Measurements from ENCODE around the gene SLC66A1.

The SLC66A1 gene

GRCh38 chr1:19342894-19343616 is 30.9 kb downstream of the SLC66A1 start:
- no peak for DNase-seq (ENCODE audit: low read depth)

GRCh38 chr1:19343617-19344350 is 31.7 kb downstream of the SLC66A1 start:
- no peak for DNase-seq (ENCODE audit: low read depth)

DNA sequence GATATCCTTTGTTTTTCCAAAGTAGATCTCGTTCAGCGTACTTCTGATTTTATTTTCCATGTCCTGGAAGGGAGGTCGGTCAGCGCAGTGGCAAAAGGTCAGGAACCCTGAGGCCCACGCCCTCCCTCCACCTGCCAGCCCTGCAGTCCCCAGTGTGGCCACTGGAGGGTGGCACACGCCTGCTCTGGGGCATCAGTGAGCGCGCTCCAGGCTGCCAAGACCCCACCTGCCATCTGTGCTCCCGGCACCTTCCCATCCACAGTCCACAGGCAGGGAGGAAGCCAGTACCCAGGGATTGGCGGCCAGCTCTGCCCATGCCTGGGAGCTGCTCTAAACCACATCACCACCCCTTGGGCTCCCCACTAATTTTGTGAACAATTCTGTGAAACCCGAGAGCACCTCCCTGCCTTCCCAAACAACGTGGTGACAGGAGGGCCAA is 32.3 kb downstream of the SLC66A1 start:
- DNase-seq (ENCODE audit: low read depth), result peak; percentile 28

- DNase-seq (ENCODE audit: low read depth), result no peak
These were observed 32.7 kb downstream of the SLC66A1 start for GRCh38 chr1:19344831-19345230.

GRCh38 chr1:19345391-19345790 is 33.3 kb downstream of the SLC66A1 start:
- no peak for DNase-seq (ENCODE audit: low read depth)

- no peak for DNase-seq (ENCODE audit: low read depth)
These were observed 33.9 kb downstream of the SLC66A1 start for GRCh38 chr1:19346026-19346425.

GRCh38 chr1:19347533-19348172 is 35.5 kb downstream of the SLC66A1 start:
- no peak for DNase-seq (ENCODE audit: low read depth)

DNA sequence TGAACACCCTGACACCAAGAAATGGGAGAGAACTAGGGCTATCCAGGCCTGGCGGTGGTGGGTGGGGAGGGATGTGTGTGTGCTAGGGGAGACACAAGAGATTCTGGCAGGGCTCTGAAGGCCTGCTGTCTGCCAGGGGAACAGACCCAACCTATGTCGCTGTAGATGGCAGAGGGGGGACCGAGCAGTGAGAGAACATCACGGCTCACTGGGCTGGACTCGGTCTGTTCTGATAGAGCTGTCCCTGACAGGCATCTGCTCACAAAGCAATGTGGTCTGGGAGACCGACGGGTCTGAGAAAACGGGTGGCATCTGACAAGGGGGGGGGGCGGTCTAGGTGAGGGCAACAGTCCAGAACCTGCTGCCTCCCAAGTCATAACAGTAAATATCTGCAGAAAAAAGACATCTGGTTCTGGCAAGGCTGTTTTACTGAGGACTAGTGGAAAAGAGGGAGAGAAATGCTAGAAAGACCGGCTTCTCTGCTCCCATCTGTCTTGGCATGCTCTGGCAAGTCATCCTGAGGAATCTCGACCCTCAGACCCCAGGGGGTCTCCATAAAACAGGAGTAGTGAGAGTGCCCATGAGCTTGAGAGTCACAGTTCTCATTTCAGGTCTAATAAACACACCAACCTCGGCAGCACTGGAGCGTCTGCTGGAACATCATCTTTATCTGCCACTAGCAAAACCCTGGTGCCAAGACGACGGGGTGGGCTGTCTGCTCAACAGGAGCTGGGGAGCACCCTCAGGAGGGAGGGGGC is 36.5 kb downstream of the SLC66A1 start:
- no peak for DNase-seq (ENCODE audit: low read depth)

DNA sequence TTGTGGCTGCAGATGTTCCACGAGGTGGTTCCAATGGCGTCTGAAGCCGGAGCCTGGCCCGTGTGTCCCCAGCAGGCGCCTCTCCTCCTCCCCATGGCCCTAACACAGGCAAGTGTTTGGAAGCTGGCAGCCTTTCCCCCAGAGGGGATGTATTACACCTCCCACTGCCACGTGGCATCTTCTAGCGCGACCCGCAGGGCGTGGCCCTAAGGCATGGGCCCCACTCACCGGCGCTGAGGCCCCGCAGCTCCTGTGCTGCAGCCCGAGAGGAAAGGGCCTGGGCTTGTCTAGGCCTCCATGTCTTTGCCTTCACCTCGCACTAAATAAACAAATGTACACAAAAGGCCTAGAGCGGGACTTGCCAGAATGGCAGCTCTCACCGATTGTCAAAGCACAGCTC is 37.9 kb downstream of the SLC66A1 start:
- no peak for DNase-seq (ENCODE audit: low read depth)

DNA sequence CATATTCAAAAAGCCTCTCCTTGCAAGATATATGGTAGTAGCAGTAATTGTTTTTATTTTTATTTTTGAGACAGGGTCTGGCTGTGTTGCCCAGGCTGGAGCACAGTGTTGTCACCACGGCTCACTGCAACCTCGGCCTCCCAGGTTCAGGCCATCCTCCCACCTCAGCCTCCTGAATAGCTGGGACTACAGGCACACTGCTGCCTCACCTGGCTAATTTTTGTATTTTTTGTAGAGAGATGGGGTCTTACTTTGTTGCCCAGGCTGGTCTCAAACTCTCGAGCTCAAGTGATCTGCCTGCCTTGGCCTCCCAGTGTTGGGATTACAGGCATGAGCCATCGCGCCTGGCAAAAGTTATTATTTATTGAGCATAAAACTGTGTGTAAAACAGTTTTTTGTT is 38.4 kb downstream of the SLC66A1 start:
- DNase-seq (ENCODE audit: low read depth), result no peak

- no peak for DNase-seq (ENCODE audit: low read depth)
These were observed 39.7 kb downstream of the SLC66A1 start for GRCh38 chr1:19351873-19352272.

- no peak for DNase-seq (ENCODE audit: low read depth)
These were observed 40.7 kb downstream of the SLC66A1 start for GRCh38 chr1:19352839-19353238.

DNA sequence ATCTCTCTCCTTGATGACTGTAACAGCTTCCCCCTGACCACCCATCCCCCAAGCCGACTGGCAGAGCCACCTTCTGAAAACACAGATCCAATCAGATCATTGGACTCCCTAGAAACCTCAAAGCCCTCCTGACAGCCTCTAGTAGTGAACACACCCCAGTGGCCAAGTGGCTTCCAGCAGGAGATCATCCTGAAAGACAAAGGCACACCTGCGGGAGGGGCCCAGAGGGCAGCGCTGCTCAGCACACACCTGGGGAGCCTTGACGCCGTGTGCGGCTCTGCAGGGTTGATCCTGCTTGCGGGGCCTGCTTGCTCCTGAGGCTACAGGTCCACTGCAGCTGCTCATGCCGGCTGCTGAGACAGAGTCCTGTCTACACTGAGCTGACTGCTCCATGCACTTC is 41.5 kb downstream of the SLC66A1 start:
- no peak for DNase-seq (ENCODE audit: low read depth)

DNA sequence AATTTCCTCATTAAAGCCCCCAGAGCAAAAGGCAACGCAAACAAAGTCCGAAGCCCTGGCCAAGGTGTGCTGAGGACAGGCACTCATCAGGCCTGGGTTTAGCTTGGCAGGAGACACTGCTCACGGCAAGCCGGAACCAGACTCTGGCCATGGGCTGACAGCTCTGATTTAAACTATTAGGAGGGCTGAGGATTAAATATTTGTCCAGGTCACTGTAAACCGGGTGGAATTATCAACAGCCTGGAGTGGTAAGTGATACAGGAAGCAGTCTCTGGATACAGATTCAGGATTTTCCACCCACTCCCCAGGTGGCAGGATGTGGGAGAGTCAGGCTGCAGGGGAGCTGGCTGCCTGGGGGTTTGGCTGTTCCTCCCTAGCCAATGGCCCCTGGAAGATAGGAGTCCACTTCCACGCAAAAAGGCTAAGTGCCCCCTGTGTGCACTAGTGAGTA is 42.4 kb downstream of the SLC66A1 start:
- no peak for DNase-seq (ENCODE audit: low read depth)

DNA sequence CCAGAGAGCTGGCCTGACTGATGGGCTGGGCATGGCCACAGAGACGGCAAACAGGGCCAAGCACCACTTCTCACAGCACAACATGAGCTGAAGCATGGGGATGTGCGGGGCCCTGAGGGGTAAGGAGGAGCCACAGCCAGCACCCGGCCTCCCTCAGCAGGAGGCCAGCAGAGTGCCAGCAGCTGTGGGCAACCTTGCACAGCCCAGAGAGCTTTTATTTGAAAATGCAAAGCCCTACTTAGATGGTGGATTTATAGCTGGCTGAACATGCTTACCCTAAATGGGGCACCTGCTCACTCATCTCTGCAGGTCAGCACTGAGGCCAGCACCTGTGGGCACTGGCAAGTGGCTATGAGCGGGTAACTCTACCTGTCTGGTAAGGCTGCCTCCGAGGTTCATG is 44.1 kb downstream of the SLC66A1 start:
- no peak for DNase-seq (ENCODE audit: low read depth)

DNA sequence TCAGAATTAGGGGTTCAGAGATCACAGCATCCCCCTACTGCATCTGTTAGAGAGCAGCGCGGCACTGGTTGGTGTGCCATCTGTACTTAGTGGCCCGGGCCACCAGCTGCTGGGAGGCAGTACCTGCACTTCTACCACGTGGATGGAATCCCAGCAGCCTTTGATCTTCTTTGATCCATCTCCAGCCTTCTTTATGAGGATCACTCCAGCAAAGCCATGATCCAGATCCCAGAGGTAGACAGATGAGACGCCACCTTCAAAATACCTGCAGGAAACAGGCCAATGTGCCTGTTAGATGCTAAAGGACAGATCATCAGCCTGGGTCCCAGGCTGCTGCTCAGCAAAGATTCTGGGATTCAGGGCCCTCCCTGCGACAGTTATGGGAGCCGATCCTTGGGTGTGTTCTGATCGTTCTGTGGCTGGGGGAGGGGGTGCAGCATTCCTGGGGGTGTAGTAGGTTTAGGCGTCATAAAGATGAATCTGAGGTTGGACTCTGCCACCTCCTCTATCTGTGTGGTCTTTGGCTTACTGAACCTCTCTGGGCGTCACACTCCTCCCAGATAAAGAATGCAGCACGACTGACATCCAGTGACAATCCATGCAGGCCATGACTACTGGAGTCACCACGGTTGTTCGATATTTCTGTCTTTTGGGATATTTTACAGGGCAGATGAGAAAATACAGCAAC is 45.3 kb downstream of the SLC66A1 start:
- DNase-seq (ENCODE audit: low read depth), result no peak

DNA sequence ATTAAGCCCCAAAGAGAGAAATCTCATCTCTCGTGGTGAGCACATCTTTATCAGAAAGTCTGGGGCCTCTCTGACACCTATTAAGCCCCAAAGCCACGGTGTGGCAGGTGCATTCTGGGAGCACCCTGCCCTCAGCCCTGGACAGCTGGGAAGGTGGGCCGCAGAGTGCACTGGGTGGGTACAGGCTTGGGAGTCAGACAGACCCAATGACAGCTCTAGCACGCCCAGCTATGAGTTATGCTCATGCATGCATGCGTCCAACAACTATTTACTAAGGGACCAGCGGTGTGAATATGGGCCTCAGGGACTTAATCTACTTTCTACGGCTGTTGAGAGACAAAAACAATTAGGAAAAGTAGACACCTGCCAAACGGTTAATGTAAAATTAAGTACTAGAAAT is 46.6 kb downstream of the SLC66A1 start:
- no peak for DNase-seq (ENCODE audit: low read depth)

DNA sequence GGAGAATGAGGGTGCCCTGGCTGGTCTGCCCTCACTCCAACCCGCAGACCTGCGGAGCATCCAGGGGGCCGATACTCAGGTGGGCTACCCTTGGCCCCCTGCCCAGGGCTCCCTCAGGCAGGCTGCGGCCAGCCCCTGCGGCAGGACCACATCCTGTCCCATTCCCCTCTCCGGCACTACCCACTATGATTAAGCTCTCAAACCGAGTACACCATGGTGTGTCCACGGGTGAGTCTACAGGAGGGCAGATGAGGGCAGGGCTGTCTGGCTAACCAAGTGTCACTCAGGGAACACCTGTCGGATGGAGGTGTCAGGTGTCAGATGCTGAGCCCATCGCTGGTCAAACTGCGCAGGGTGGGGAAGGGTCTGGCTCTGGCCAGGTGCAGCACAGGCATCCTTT is 47.2 kb downstream of the SLC66A1 start:
- no peak for DNase-seq (ENCODE audit: low read depth)

DNA sequence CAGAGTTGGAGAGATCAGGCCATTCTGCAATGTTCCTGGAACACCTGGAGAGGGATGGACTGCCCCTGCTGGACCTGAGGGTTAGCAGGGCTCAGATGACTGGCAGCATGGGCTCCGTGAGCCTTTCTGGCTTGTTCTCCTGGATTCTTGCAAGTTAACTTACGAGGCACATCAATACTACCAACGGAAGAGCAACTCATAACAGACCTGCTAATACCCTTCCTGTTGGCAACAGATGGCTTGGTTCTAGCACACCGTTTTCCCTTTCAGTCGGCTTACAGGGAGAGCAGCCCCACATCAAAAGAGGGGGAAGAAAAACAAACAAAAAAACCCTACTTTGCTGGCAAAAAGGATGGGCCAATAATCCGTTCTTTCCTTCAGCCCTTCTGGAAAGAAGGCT is 47.9 kb downstream of the SLC66A1 start:
- no peak for DNase-seq (ENCODE audit: low read depth)

DNA sequence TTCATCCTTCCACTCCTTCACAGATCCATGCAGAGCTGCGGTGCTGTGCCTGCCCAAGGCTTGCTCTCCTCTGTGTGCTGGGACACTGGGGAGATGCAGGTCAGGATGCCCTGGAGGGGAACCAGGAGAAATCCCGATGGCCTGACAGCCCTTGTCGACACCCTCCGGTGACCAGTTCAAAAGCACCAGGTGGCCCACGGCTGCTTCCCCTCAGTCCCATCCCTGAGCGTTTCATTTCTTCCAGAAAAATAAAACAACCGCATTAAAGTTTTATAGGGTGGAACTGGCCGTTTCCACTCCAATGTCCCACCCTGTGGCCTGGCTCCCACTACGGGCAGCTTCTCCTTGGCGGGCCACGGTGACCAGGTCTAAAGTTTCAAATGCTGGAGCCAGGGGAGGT is 48.3 kb downstream of the SLC66A1 start:
- DNase-seq (ENCODE audit: low read depth), result no peak

GRCh38 chr1:19360843-19361610 is 48.9 kb downstream of the SLC66A1 start:
- DNase-seq (ENCODE audit: low read depth), result no peak
